Stimulated activated CD4-positive, alpha-beta T cell treated with anti-CD3 and anti-CD28 coated beads, Interleukin-15, amount 100 ng/mL, for 1 hour (primary cell): Measurements from ENCODE around the gene LGALS3BP.
"Not testable (repeated sequence)": the region's sequence is repeated elsewhere in the genome, so short reads cannot be mapped to it uniquely, and the experiment has no call there.

Experiments
- DNase-seq, 2 donors: peaks; one replicate each; pipeline ENCODE4 v3.0.0-alpha.2; 2020; ENCODE audit warnings: low read depth in 1 of 2, low spot score in 1 of 2

Gene LGALS3BP

DNA sequence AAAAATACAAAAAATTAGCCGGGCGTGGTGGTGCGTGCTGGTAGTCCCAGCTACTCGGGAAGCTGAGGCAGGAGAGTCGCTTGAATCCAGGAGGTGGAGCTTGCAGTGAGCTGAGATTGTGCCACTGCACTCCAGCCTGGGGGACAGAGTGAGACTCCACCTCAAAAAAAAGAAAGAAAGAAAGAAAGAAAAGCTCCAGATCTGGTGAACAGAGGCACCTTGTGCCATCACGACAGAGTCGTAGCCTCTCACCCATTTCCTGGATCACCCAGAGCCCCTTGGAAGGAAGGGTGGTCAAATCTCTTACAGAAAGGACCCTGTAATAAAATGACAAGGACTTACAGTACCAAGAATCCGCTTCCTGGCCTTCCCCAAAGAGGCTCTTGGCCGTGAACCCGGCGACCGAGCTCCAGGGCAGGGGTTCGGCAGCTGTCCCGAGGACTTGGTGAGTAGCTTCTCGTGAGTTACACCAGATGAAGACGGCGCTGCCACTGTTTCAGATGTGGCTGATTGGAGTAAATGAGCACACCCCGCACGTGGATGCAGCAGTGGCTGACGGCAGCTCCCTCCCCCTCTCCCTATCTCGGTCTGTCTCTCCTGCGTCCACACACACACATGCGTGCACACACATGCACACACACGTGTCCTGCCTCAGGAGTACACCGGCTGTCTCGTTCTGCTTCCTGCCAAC lies 13.5 kb downstream of the LGALS3BP start:
- DNase-seq = no peak

DNA sequence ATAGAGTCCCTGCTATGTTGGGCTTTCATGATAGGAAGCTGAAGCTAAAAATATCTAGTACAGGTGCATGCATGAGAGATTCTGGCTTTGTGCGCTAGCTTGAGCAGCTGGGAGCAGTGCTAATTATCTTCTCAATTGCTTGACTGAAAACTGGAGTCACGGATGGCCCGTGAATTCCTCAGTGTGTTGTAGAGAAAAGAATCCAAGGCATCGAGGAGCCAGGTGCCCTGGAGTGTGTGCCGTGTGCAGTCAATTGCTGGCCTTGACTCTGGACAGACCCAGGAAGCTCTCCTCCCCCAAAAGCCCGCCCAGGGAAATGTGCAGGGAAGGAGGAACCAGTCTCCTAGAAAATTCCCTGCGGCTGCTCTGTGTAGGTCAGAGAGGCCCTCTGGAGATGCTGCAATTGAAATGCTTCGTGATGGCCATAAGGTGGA lies 14.2 kb downstream of the LGALS3BP start:
- no peak for DNase-seq

DNA sequence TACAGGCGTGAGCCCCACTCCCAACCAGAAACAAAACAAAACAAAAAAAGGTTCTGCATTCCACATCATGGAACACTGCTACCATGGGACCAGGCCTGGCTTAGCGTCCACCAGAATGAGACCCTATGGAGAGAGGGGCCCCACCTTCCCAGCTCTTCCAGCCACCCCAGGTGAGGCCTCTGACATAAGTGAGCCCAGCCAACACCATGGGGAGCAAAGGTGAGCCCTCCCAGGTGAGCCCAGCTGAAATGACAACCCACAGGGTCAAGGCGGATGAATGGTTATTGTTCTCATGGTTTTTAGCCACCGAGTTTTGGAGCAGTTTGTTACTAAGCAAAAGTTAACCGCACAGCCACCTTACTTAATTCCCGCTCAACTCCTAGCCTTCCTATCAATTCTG lies 16.3 kb downstream of the LGALS3BP start:
- no peak for DNase-seq

GRCh38 chr17:78962984-78963348 lies 16.8 kb downstream of the LGALS3BP start:
- DNase-seq = not testable (repeated sequence)

DNA sequence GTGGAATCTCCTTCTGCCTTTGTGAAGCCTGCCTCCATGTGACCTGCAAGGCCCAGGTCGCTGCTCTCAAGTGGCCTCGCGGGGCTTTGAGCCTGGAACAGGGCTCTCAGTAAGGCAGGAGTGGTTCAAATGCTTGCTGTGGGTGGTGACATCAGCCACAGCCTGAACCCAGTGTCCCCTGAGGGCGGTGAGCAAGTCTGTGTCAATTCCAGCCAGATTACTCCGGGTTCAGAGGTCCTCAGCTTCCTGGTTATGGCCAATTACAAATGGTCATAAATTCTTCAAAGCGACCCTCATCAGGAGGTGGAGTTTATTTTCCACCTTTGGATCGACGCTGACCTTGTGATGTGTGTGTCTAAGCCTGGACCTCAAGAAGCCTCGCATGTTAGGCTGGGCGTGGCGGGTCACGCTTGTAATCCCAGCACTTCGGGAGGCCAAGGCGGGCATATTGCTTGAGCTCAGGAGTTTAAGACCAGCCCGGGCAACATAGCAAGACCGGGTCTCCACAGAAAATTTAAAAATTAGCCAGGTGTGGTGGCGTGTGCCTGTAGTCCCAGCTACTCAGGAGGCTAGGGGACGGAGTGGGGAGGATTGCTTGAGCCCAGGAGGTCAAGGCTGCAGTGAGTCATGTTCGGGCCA lies 17.3 kb downstream of the LGALS3BP start:
- DNase-seq = no peak

DNA sequence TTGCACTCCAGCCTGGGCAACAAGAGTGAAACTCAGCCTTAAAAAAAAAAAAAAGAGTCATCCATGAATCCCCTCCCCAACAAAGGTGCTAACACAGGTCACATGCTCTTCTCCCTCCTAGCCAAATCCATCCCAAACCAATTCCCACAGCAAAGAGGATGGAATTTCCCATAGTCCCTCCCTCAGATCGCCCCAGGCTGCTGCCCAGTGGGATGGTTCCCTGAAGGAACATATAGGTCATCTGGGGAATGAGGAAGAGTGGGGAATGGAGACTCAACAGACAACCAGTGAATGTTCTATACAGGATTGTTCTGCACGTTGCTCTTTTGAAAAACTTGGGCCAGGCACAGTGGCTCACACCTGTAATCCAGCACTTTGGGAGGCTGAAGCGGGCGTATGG lies 18.2 kb downstream of the LGALS3BP start:
- no peak for DNase-seq

GRCh38 chr17:78960928-78961327 lies 18.8 kb downstream of the LGALS3BP start:
- no peak for DNase-seq

- no peak for DNase-seq
These were observed 19.9 kb downstream of the LGALS3BP start for GRCh38 chr17:78959803-78960202.

GRCh38 chr17:78958641-78959127 lies 21.0 kb downstream of the LGALS3BP start:
- no peak for DNase-seq

GRCh38 chr17:78957128-78957527 lies 22.6 kb downstream of the LGALS3BP start:
- no peak for DNase-seq

- DNase-seq = no peak
These were observed 23.5 kb downstream of the LGALS3BP start for GRCh38 chr17:78956254-78956653.

- no peak for DNase-seq
These were observed 25.0 kb downstream of the LGALS3BP start for GRCh38 chr17:78954684-78955083.

GRCh38 chr17:78953356-78954350 lies 26.1 kb downstream of the LGALS3BP start:
- no peak for DNase-seq

DNA sequence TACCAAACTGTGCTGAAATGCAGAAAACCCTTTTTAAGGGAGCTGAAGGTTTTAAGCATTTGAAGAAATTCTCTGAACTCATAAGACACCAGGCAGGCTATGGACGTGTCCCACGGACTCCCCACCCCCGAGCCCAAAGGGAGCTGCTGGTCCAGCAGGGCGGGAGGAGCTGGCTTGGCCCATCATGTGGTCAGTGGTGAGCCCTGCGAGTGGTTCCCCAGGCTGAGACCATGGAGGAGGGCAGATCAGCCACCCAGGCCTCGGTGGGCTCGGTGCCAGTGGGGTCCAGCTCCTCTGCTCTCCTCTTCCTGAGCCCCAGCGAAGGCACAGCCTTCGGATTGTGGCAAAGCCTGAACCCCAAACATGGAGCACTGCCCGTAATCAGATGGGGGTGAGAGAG lies 27.0 kb downstream of the LGALS3BP start:
- DNase-seq = no peak

GRCh38 chr17:78951967-78952551 lies 27.7 kb downstream of the LGALS3BP start:
- no peak for DNase-seq

DNA sequence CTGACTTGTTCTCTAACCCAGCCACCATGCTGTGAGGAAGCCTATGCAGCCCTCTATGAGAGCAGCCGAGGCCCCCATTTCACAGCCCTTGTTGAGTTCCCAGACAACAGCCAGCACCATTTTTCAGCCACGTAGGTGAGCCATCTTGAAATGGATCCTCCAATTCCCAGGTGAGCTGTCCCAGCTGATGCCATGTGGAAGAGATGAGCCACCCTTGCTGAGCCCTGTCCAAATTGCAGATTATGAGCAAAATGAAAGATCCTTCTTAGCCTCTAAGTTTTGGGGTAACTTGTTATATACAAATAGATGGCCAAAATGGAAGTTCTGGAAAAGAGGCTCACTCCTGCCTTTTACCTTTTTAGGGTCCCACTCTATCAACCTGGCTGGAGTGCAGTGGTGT lies 28.9 kb downstream of the LGALS3BP start:
- DNase-seq = no peak

DNA sequence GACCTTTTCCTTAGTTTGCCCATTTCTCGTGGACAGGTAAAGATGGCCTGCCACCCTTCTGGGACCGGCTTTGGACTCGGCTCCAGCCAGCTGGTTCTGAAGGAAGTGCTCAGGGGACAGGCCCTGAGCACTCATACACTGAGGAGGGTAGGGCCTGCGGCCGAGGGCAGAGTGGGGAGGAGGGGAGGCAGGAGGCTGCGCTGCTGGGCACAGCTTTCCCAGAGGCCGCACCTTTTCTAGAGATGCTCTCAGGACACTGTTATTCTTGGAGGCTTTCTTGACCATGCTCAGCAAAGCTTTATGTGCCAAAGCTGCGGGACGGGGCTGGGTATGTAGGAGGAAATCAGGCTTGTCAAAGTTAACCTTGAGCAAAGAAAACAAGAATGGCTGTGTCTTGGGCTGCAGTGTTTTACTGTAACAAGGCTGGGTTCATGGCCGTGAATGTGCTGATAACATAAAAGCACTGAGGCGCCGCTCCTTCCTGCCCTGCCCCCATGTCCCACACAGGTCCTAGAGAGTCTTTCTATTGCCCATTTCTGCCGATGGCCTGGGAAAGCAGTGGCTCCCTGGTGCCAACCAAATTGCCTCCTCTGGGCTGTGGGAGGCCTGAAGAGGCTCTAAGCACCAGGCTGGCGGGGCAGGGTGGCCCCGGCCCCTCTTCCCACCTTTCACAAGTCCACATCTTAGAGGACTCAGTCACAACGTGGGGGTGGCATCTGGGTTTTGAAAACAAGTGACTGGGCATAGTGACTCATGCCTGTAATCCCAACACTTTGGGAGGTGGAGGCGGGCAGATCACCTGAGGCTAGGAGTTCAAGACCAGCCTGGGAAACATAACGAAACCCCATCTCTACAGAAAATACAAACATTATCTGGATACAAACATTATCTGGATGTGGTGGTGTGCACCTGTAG lies 32.2 kb downstream of the LGALS3BP start:
- no peak for DNase-seq

DNA sequence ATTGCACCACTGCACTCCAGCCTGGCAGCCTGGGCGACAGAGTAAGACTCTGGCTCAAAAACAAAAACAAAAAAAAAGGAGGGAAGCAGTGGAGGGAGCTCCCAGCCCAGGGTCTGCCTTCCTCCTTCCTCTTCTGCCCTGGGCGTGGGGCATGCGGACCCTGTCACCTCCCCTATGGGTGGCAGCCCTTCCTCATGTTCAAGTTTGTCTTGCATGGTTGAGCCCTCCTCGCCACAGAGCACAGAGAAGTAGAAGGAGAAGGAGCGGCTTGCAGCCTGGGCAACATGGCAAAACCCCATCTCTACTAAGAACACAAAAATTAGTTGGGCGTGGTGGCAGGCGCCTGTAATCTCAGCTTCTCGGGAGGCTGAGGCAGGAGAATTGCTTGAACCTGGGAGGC lies 33.1 kb downstream of the LGALS3BP start:
- DNase-seq = no peak

DNA sequence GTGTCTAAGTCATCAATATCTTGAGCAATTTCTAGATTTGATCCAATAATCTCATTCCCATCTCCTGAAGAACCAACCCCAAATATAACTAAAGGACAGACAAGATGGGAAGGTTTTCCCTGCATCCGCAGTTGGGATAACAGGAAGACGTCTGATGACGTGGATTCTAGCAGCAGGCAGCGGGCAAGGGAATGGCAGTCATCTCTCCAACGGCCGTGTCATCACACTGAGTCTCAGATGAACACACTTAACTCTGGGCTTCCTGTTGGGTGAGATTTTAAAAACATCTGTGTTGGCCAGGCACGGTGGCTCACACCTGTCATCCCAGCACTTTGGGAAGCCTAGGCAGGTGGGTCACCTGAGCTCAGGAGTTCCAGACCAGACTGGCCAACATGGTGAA lies 33.6 kb downstream of the LGALS3BP start:
- no peak for DNase-seq

DNA sequence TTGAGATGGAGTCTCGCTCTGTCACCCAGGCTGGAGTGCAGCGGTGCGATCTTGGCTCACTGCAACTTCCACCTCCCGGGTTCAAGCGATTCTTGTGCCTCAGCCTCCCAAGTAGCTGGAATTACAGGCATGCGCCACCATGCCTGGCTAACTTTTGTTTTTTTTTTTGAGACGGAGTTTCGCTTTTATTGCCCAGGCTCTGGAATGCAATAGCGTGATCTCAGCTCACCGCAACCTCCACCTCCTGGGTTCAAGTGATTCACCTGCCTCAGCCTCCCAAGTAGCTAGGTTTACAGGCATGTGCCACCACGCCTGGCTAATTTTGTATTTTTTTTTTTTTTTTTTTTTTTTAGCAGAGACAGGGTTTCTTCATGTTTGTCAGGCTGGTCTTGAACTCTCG lies 34.3 kb downstream of the LGALS3BP start:
- not testable (repeated sequence) for DNase-seq
